ENCODE measurements around the gene GORAB.

GORAB gene

DNA sequence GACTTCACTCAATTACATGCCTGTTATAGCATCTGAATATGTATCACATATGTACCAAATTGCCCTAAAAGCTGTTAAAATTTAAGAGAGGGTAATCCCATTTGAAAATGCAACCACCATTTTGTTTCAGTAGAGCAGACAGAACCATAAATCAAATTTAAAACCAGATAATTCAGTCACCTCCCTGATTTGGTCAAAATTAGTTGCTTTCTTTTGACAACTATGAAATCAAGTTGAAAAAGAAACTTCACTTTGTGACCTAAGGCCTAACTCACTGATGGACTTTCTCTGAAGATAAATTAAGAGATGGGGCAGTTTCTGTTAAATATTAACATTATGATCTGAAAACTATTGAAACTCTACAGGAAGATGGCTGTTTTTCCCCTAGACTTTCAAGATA is 6.7 kb downstream of the GORAB start:
- DNase-seq (ENCODE audit: low read depth): no peak

- DNase-seq (ENCODE audit: low read depth): no peak
Measured at GRCh38 chr1:170539154-170539553, 7.2 kb downstream of the GORAB start.

GRCh38 chr1:170544624-170545023 is 12.7 kb downstream of the GORAB start:
- no peak for DNase-seq (ENCODE audit: low read depth)

DNA sequence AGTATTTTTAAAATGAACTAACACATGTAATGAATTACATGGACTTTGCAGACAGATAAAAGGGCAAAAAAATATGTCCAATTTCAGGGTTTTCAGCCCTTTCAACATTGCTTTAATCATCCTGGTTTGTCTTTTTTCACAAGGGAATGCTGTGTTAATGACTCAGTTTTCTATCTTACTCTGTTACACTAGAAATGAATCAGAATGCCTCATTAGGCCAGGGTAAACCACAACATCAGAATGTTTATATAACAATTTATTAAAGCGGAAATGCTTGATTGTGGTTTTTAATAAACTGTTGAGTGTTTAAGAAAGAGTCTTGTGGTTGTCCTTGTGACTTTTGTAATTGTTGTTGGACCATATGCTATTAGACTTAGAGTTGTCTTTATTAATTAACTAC is 13.5 kb downstream of the GORAB start:
- DNase-seq (ENCODE audit: low read depth): peak; percentile 88

DNA sequence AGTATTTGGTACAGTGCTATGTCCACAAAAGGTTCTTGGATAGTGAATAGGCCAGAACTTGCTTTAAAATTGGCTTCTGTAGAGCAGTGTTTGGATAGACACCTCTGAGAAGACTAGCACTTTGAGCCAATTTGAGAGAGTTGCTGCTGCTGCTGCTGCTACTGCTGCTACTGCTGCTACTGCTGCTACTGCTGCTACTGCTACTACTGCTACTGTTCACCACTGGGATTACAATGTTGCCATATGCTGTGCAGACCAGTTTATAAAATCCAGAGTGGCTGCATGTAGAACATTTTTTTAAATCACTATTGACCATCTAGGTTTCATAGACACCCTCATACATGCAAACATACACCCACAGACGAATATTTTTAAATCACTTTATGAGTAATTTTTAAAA is 15.3 kb downstream of the GORAB start:
- DNase-seq (ENCODE audit: low read depth): no peak

GRCh38 chr1:170548497-170548896 is 16.5 kb downstream of the GORAB start:
- DNase-seq (ENCODE audit: low read depth): no peak

GRCh38 chr1:170555370-170555769 is 23.4 kb downstream of the GORAB start:
- DNase-seq (ENCODE audit: low read depth): no peak

DNA sequence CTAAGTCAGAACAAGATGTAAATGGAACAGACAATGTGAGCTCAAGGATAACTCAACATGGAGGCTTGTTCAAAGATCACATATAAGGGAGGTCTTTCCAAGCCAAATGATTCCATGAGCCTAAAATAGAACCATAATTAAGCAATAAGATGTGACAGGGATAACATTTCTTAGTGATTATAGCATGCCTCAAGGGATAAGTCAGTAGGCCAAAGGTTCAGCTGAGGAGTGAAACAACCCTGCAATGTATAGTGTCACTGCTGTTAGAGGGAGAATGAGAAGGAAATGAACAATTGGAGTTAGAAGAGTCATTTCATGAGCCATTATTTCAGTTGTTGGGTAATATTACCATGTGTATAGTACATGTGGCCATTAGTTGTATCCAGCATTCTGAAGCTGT is 25.0 kb downstream of the GORAB start:
- DNase-seq (ENCODE audit: low read depth): no peak

DNA sequence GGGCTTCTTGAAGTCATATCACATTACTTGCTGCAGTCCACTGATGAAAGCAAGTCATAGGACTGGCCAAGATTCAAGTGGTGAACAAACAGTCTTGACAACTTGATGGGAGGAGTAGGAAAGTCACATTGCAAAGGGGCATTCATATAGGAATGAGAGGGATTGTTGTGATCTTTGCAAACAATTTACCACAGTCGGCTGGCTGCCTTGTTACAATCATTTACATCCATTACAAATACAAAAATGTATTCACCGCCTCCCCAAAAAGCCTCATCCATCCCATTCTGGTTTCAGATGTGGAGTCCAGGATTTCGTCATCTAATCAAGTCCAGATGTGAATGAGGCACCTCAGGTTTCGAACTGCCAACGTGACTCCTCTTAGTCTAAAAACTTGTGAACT is 26.8 kb downstream of the GORAB start:
- no peak for DNase-seq (ENCODE audit: low read depth)

DNA sequence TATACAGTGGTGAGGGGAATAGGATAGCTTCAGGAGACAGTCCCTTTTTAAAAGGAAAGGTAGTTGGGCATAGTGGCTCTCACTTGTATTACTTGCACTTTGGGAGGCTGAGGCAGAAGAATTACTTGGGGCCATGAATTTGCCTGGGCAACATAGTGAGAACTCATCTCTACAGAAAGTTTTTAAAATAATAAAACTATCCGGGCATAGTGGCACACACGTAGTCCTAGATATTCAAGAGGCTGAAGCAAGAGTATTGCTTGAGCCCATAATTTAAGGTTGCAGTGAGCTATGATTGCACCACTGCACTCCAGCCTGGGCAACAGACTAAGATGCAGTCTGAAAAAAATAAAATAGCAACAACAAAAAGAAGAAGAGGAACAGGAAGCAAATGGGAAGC is 27.2 kb downstream of the GORAB start:
- DNase-seq (ENCODE audit: low read depth): no peak

- DNase-seq (ENCODE audit: low read depth): no peak
Measured at GRCh38 chr1:170560681-170561285, 28.8 kb downstream of the GORAB start.

- DNase-seq (ENCODE audit: low read depth): peak; percentile 59
Measured at GRCh38 chr1:170562646-170563338, 30.8 kb downstream of the GORAB start.

GRCh38 chr1:170567214-170567613 is 35.2 kb downstream of the GORAB start:
- DNase-seq (ENCODE audit: low read depth): no peak

DNA sequence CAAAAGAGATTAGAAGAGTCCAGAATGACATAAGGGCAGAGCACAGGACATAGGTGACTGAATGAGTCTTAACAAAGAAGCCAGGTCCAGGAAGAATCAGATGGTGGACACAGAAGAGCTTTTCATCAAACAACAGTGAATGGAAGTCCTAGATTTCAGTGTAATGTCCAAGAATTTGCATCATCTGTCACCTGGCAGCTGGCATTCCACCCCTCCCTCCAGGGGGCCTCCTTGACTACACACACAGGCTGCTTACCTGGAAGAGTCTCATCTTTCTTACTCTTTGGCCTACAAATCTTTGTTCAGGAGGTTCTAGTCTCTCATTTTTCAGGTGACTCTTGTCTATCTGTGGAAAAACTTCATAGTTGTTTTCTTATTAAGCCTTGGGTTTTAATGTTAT is 36.2 kb downstream of the GORAB start:
- no peak for DNase-seq (ENCODE audit: low read depth)

DNA sequence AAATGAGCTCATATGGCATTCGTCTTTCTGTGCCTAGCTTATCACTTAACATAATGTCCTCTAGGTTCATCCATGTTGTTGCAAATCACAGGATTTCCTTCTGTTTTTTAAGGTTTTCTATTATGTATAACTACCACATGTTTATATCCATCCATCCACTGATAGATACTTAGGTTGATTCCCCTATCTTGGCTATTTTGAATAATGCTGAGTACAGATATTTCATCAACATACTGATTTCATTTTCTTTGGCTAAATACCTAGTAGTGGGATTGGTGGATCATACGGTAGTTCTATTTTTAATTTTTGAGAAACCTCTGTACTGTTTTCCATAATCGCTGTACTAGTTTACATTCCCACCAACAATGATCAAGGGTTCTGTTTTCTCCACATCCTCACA is 45.0 kb downstream of the GORAB start:
- DNase-seq (ENCODE audit: low read depth): no peak

- no peak for DNase-seq (ENCODE audit: low read depth)
Measured at GRCh38 chr1:170578359-170578758, 46.4 kb downstream of the GORAB start.

DNA sequence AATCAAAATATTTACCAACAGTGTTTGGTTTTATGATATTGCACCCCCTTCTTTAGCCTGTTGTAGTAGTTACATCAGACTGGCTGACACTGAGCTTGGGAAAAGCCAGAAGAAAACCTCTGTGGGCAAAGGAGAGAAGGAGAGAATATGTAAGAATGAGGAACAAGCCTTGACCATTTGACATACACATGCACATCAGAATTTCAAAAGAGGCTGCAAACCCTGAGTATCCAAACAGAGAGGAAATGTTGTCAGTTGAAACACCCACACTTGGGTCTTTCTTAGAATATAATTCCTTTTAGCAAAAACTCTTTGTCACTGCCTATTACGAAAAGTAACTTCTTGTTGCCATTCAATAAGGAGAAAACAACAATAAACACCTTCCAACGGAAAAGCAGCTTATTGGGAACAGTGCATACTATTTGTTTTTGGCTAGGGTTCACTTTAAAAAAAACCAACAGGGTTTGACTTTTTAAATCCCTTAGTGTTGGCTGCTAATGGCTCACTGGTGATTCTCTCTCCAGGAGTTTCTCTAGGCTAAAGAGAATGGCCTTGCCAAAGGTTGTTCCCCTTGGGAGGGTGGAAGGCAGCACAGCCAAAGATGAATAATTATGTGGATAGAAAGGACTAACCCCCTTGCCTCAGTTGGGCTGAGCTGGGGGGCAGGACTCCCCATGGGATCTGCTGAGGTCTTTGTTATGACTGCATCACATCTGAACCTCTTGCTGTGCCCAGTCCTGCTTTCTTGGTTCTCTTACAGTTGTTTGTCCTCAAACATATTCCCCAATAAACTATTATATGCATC is 48.9 kb downstream of the GORAB start:
- no peak for DNase-seq (ENCODE audit: low read depth)

- DNase-seq (ENCODE audit: low read depth): no peak
Measured at GRCh38 chr1:170583186-170583585, 51.2 kb downstream of the GORAB start.

DNA sequence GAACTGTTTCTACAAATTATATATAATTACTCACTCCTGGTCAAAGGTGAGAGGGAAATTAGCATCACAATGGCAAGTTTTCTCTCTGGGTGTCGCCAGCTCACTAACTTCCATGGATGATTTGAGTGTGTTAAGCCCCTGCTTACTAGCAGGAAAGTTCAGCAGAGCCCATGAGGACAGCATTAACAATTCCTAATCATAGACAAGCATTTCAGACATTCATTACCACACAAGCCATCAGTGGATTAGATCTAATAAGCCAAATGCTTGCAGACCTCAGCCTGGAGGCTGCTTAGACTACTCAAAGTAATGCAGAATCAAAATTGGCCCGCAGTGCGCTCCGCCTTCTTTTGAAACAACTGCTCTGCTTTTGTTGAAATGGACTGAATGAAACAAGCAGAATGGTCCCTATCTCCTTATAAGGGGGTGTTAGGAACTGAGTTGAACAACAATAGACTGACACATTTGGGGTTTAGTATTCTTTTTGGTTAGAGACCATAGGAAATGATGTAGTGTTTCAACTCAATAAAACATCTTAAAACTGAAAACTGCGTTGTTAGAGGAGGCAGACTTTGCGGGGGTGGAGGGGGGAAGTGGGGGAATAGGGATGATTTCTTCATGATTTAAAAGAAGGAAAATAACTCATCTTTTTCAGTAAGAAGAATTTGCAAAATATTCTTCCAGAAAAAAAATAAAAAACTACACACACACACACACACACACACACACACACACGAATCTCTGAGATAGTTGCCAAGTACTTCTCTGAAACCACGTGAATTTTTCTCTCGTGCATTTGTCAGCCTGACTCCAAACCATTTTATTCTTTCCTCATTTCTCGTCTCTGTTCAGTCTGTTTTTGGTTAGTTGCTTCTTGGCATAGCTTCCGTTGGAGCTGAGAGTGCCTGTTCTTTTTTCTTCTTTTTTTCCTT is 54.6 kb downstream of the GORAB start:
- peak; percentile 59 for DNase-seq (ENCODE audit: low read depth)

DNA sequence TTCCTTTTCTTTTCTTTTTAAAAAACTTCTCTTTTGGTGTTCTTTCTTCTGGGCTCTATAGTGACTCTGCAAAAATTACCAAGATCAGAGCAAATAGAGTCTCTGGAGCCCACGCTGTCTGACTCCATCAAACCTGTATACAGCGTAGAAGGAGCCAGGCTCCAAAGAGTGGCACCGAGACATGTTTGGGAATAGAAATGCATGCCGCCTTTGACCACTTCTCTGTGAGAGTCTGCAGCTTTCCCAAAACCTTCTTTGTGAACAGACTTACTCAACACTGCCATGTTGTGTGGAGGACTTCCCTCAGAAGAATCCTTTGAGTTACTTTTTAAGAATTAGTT is 55.3 kb downstream of the GORAB start:
- DNase-seq (ENCODE audit: low read depth): no peak

DNA sequence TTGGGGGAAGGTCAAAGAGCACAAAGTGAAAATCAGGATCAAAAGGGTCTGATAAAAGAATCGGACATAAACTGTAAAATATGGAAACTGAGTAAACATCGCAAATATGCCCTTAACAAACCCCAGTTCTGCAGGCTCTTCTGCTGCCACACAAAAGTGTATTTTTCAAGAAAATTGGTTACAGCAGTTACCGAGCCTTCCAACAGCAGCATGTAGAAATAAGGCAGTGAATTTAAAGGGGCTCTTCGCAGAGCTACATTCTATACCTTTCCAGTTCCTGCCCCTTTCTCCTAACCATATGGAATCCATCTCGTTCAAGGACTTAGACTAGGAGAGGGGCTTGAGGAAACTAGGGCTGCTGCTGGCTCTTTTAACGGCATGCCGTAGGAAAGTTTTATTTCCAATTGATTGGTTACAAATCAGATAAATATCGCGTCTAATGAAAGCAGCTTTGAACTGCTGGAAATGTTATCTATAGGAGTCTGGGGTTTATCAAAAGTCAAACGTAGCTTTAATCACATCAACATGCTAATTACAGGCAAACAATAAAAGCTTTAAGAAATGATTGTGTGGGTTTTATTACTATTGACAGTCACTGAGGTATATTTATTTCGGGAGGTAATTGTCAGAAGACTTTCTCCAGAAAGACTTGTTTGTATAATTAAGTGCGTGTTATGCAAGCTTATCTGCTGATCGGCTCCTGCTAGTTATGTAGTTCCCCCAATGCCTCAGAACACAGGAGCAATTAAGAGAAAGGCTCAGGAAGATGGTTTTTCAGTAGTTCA is 59.1 kb downstream of the GORAB start:
- DNase-seq (ENCODE audit: low read depth): no peak

All from GM04503 (cell line).